Hair follicular keratinocyte (primary cell): ENCODE measurements around the gene WLS. TPM values are rescaled to one million over a fixed set of nuclear protein-coding genes. Genes with fewer than 3 reads are reported as not detected.

Source experiments
- total RNA-seq: library from RNA; depleted of rRNA; stranded (reverse); fragments of >200 nt; gene quantifications from 2 replicates; pipeline ENCODE4 v1.2.3, GENCODE V29; 2015

Gene WLS
- 28.7 and 35.0 TPM in 2 replicates for total RNA-seq

GRCh38 chr1:68232289-68233148 is at the start of gene WLS:
WLS (minus strand) TSS chr1:68232523; CDS start chr1:68232299, 224 bp downstream.

Other genes with a start within 250 kb of the WLS start
- gene DIRAS3, start 181.9 kb downstream of the WLS start, total RNA-seq: not detected in 2 replicates
- not detected in 2 replicates for gene RPE65, start 217.4 kb upstream of the WLS start, total RNA-seq